Measurements from ENCODE around the gene BMAL1. TPM values are rescaled to one million over a fixed set of nuclear protein-coding genes. Genes with fewer than 3 reads are reported as not detected.

Gene BMAL1
- total and polyA plus RNA-seq, 2 of the 4 experiments (the other 2 are of a cell fraction), result 8.8 to 9.9 TPM

DNA sequence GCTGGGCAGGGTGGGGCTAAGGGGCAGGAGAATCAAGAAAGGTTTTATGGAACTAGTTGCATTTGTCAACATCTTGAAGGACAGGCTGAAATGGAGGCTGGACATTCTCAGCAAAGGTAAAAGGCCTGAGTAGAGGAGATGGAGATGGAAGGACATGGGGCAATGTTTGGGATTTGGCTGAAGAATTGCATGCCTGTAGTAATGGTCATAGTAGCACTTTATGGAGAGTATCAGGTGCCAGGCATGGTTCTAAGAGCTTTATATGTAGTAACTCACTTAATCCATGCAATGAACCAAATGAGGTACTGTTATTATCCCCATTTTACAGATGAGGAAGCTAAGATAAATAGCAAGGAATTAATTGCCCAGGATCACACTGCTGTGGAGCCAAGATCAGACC, 23.9 kb downstream of the BMAL1 start:
- no peak overlapping the region for H4K91ac ChIP-seq (ENCODE audit: insufficient read depth, low read depth, low read length)
- intact Hi-C loops (cut with micrococcal nuclease), result no loop called here
- H3K27me3 ChIP-seq (ENCODE audit: control insufficient read depth, insufficient read depth, low read length), result no peaks in the 10 kb centered on the region
- no peak overlapping the region for H3K9ac ChIP-seq (ENCODE audit: low read depth, low read length)
- DNase-seq (no peak), ATAC-seq (ENCODE audit: low read depth) (no peak)
- H2AFZ ChIP-seq (replicated peaks; ENCODE audit: low read length, poor library complexity), result no peak overlapping the region
- H3K56ac ChIP-seq (ENCODE audit: extremely low read depth, insufficient read depth, low read length), result no peak overlapping the region
- TF ChIP-seq, protein P1, sequence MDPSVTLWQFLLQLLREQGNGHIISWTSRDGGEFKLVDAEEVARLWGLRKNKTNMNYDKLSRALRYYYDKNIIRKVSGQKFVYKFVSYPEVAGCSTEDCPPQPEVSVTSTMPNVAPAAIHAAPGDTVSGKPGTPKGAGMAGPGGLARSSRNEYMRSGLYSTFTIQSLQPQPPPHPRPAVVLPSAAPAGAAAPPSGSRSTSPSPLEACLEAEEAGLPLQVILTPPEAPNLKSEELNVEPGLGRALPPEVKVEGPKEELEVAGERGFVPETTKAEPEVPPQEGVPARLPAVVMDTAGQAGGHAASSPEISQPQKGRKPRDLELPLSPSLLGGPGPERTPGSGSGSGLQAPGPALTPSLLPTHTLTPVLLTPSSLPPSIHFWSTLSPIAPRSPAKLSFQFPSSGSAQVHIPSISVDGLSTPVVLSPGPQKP (IDR thresholded peaks at IDR 0.05; ENCODE audit: borderline replicate concordance, low read depth, low read length), result no peak
- TF ChIP-seq RAD21 (IDR thresholded peaks at IDR 0.05; ENCODE audit: low read length) (no peak), CTCF (conservative IDR thresholded peaks at IDR 0.05; ENCODE audit: low read depth, low read length) (no peak), SMC3 (IDR thresholded peaks at IDR 0.05; ENCODE audit: low read depth, low read length) (no peak), MXI1 (IDR thresholded peaks at IDR 0.05; ENCODE audit: borderline replicate concordance, low read depth, low read length) (no peak), FOS (IDR thresholded peaks at IDR 0.05; ENCODE audit: low read depth, low read length) (no peak), RFX5 (IDR thresholded peaks at IDR 0.05; ENCODE audit: low read depth, low read length) (no peak)
- no peak overlapping the region for H2AK5ac ChIP-seq (ENCODE audit: low read depth, low read length)
- no peak overlapping the region for H2BK5ac ChIP-seq (ENCODE audit: low read depth, low read length, poor library complexity, severe bottlenecking)
- H3K4me1 ChIP-seq (ENCODE audit: control insufficient read depth, insufficient read depth, low read length), result 0 out of 2 replicates have a peak, but pooled peaks cover 2% of the 10 kb centered on the region
- no peak overlapping the region for H2BK120ac ChIP-seq (ENCODE audit: low read depth, low read length)
- CTCF ChIA-PET, result no interaction called here
- H4K20me1 ChIP-seq (ENCODE audit: insufficient read depth, low read length), result peaks cover 59% of the 10 kb centered on the region
- no peaks in the 10 kb centered on the region; the same call in 1 of the 2 replicates for H3K36me3 ChIP-seq (ENCODE audit: control insufficient read depth, insufficient read depth, low read length)
- no peak overlapping the region for H2BK15ac ChIP-seq (ENCODE audit: low read depth, low read length)
- H2AK9ac ChIP-seq (replicated peaks; ENCODE audit: low read depth, low read length, poor library complexity), result no peak overlapping the region
- dilution Hi-C loops (cut with HindIII; ENCODE audit: low sequenced_read_pairs, unreplicated experiment), result no loop called here
- H3K79me1 ChIP-seq (ENCODE audit: low read depth in 1 of 2, low read length in 2 of 2), result peaks cover 27 to 75% of the 10 kb centered on the region in 2 experiments
- H3K18ac ChIP-seq (ENCODE audit: low read depth, low read length), result no peak overlapping the region
- POLR2A ChIA-PET (ENCODE audit: unreplicated experiment), result no interaction called here
- no peak overlapping the region for H4K8ac ChIP-seq (ENCODE audit: low read depth in 2 of 2, low read length in 2 of 2)
- no peak overlapping the region for H2BK20ac ChIP-seq (ENCODE audit: low read depth, low read length)
- H3K4me2 ChIP-seq (ENCODE audit: low read depth, low read length), result no peak overlapping the region
- H3K9me1 ChIP-seq (ENCODE audit: insufficient read depth, low read length), result peaks cover 18% of the 10 kb centered on the region
- H3K23ac ChIP-seq (ENCODE audit: low read depth, low read length), result no peak overlapping the region
- no peak overlapping the region for H3K4me3 ChIP-seq (ENCODE audit: insufficient read depth, low read depth, low read length)
- H3K27ac ChIP-seq (ENCODE audit: insufficient read depth, low read length), result no peak overlapping the region
- H3K4ac ChIP-seq (ENCODE audit: low read depth, low read length), result no peak overlapping the region
- in situ Hi-C loops (cut with MboI; ENCODE audit: low sequenced_read_pairs), result no loop called here
- no peak overlapping the region for H3K14ac ChIP-seq (replicated peaks; ENCODE audit: low read depth, low read length)
- no peak overlapping the region for H4K5ac ChIP-seq (ENCODE audit: low read depth, low read length)
- BruUV-seq (replicated peaks), result no TSS peak
- H3K9me3 ChIP-seq (ENCODE audit: control insufficient read depth, insufficient read depth, low read length), result no peaks in the 10 kb centered on the region

Data from IMR-90 (cell line).